Astrocyte of the spinal cord (primary cell): ENCODE data around the gene CLTB.

Experiments
- DNase-seq: peaks from one replicate; pipeline ENCODE4 v3.0.0; 2011; ENCODE audit warnings: low read depth, low spot score
- H3K4me3 ChIP-seq: 2 replicates; pipeline ENCODE4 v1.5.1; 2011; ENCODE audit warnings: low read depth, mild to moderate bottlenecking, low read length, moderate library complexity
- CTCF ChIP-seq: IDR thresholded peaks from 2 replicates; pipeline ENCODE4 v1.5.1; 2012; ENCODE audit warnings: low read depth, mild to moderate bottlenecking, low read length, inconsistent platforms
- in situ Hi-C: cut with HindIII; loops from 2 replicates; pipeline ENCODE4 v1.10.0; 2017; ENCODE audit warnings: low sequenced_read_pairs

The CLTB gene

DNA sequence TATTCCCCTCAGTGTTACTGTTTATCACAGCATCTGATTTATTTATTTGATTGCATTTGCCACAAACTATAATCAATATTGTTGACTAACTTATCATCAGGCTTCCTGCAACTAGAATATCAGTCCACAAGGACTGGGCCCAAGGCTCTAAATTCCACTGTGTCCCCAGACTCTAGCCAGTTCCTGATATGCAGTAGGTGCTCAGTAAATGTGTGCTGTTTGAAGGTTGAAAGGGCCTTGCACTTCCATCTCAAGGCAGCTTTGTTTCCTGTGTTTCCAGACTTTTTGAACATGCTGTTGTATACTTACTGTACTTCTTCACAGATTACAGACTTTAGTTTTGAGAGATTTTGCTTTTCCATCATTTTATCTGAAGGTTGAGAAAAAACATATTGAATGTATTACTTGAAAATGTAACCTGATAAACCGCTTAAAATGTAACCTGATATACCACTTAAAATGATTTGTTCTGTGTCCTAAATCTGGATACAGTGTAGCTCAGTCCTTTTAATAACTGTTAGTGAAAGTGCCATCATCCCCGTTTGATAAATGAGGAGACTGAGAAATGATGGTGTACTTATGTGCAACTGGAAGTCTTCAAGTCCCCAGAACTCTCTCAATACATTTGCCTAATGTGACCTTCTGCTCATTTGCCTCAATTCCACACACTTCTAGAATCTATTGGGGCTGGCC is 73.4 kb downstream of the CLTB start:
- in situ Hi-C loops = no loop called here
- no peak for TF ChIP-seq CTCF
- H3K4me3 ChIP-seq = no peak overlapping the region
- DNase-seq = no peak
